H1 (cell line): ENCODE results near the gene CEP57. TPM values are rescaled to one million over a fixed set of nuclear protein-coding genes. Genes with fewer than 3 reads are reported as not detected.

Experiments
- CTCF ChIA-PET: fragments of 300-600 bp; sonication (Branson Sonifier 250); formaldehyde crosslinking; loops from one replicate; lab custom pipeline; 2021; ENCODE audit not compliant: partially characterized antibody; lab: Charles Lee
- POLR2A ChIA-PET: fragments of 300-600 bp; sonication (Branson Sonifier 250); formaldehyde crosslinking; loops from one replicate; lab custom pipeline; 2021; ENCODE audit warnings: inconsistent platforms; ENCODE audit not compliant: partially characterized antibody; lab: Charles Lee
- DNase-seq, 2 experiments: peaks; one replicate each; pipeline versions ENCODE4 v3.0.0 to v3.0.0-alpha.2; 2010 to 2022; ENCODE audit warnings: low spot score in 2 of 2, low read depth in 1 of 2, mixed read lengths in 1 of 2
- FAIRE-seq: peaks from 2 replicates; lab custom pipeline; 2011; peaks lifted over from hg19 to GRCh38; lab: Jason Lieb, UNC
- H2AFZ ChIP-seq: 2 replicates; pipeline ENCODE4 v1.8.1; 2012; ENCODE audit warnings: low read length, inconsistent platforms
- H2AK5ac ChIP-seq: 2 replicates; pipeline ENCODE4 v1.6.1; 2013; ENCODE audit warnings: low read depth, low read length
- H2BK120ac ChIP-seq: replicated peaks from 2 replicates; pipeline ENCODE3; 2013; ENCODE audit warnings: low read depth, low read length, inconsistent platforms
- H2BK12ac ChIP-seq: 2 replicates; pipeline ENCODE4 v1.6.1; 2013; ENCODE audit warnings: low read depth, low read length
- H2BK15ac ChIP-seq: 2 replicates; pipeline ENCODE4 v1.6.1; 2013; ENCODE audit warnings: low read length
- H2BK20ac ChIP-seq: 2 replicates; pipeline ENCODE4 v1.6.1; 2013; ENCODE audit warnings: low read length
- H2BK5ac ChIP-seq: 2 replicates; pipeline ENCODE4 v1.6.1; 2013; ENCODE audit warnings: low read depth, low read length
- H3K14ac ChIP-seq: 2 replicates; pipeline ENCODE4 v1.6.1; 2013; ENCODE audit warnings: inconsistent platforms; ENCODE audit not compliant: insufficient read length
- H3K18ac ChIP-seq: 2 replicates; pipeline ENCODE4 v1.6.1; 2013; ENCODE audit warnings: low read length; ENCODE audit errors: extremely low read depth
- H3K23ac ChIP-seq: 2 replicates; pipeline ENCODE4 v1.6.1; 2013; ENCODE audit warnings: inconsistent platforms; ENCODE audit not compliant: insufficient read length
- H3K23me2 ChIP-seq: 2 replicates; pipeline ENCODE4 v1.6.1; 2013; ENCODE audit warnings: low read depth, low read length
- H3K27ac ChIP-seq: 2 replicates; pipeline ENCODE4 v1.6.1; 2011; ENCODE audit warnings: low read depth, low read length, inconsistent platforms
- H3K27me3 ChIP-seq, 4 experiments: replicated peaks in 1 of 4; 1 replicate in 1 of 4; 2 replicates in 3 of 4; pipeline versions ENCODE4 v1.6.1 to v1.8.1; 2011 to 2013; ENCODE audit warnings: low read length in 3 of 4, mild to moderate bottlenecking in 3 of 4, inconsistent platforms in 2 of 4, mixed read lengths in 2 of 4, moderate library complexity in 1 of 4; ENCODE audit not compliant: control insufficient read depth in 3 of 4, insufficient read depth in 3 of 4; ENCODE audit errors: extremely low read depth in 1 of 4
- H3K36me3 ChIP-seq, 4 experiments: 2 replicates each; pipeline versions ENCODE4 v1.6.1 to v1.8.1; 2011 to 2013; ENCODE audit warnings: mild to moderate bottlenecking in 4 of 4, low read length in 3 of 4, moderate library complexity in 2 of 4, control low read depth in 1 of 4, inconsistent platforms in 1 of 4; ENCODE audit not compliant: insufficient read depth in 4 of 4, control insufficient read depth in 2 of 4
- H3K4ac ChIP-seq: replicated peaks from 2 replicates; pipeline ENCODE3; 2013; ENCODE audit warnings: low read length, low read depth, mixed read lengths, inconsistent platforms; ENCODE audit not compliant: insufficient read length
- H3K4me1 ChIP-seq, 4 experiments: replicated peaks in 1 of 4; 1 replicate in 1 of 4; 2 replicates in 3 of 4; pipeline versions ENCODE4 v1.6.1 to v1.8.1; 2011 to 2013; ENCODE audit warnings: low read length in 3 of 4, inconsistent platforms in 2 of 4, mixed read lengths in 1 of 4; ENCODE audit not compliant: insufficient read depth in 4 of 4, control insufficient read depth in 3 of 4
- H3K4me2 ChIP-seq, 2 experiments: 2 replicates each; pipeline versions ENCODE4 v1.6.1 to v1.8.1; 2011 to 2013; ENCODE audit warnings: low read depth in 2 of 2, low read length in 2 of 2, control low read depth in 1 of 2, inconsistent platforms in 1 of 2, mild to moderate bottlenecking in 1 of 2; ENCODE audit not compliant: insufficient read depth in 1 of 2
- H3K4me3 ChIP-seq, 4 experiments: fragments of 200-600, 300-600 bp in 1 of 4; sonication (generic), shearing (Covaris generic), sonication (Bioruptor Twin) in 1 of 4; 2 replicates each; pipeline versions ENCODE4 v1.5.1 to v1.8.1; 2011 to 2016; ENCODE audit warnings: low read length in 4 of 4, low read depth in 3 of 4, control low read depth in 2 of 4, inconsistent platforms in 2 of 4, mild to moderate bottlenecking in 2 of 4, mixed read lengths in 1 of 4, moderate library complexity in 1 of 4; ENCODE audit not compliant: insufficient read depth in 2 of 4; ENCODE audit errors: extremely low read depth in 1 of 4
- H3K56ac ChIP-seq: replicated peaks from 2 replicates; pipeline ENCODE3; 2013; ENCODE audit warnings: low read depth, mild to moderate bottlenecking, mixed read lengths, low read length, inconsistent platforms; ENCODE audit not compliant: insufficient read length
- H3K79me1 ChIP-seq: 2 replicates; pipeline ENCODE4 v1.6.1; 2013; ENCODE audit warnings: low read depth, low read length, control low read depth
- H3K79me2 ChIP-seq, 2 experiments: 2 replicates each; pipeline versions ENCODE4 v1.6.1 to v1.8.1; 2012 to 2013; ENCODE audit warnings: low read length in 2 of 2, mild to moderate bottlenecking in 2 of 2, inconsistent platforms in 1 of 2; ENCODE audit not compliant: insufficient read depth in 2 of 2, control insufficient read depth in 1 of 2
- H3K9ac ChIP-seq, 4 experiments: replicated peaks in 1 of 4; 1 replicate in 1 of 4; 2 replicates in 3 of 4; pipeline versions ENCODE4 v1.6.1 to v1.8.1; 2011 to 2013; ENCODE audit warnings: low read depth in 3 of 4, low read length in 3 of 4, control low read depth in 2 of 4, mild to moderate bottlenecking in 2 of 4, moderate library complexity in 2 of 4, inconsistent platforms in 1 of 4; ENCODE audit errors: extremely low read depth in 1 of 4
- H3K9me3 ChIP-seq, 2 experiments: 2 replicates each; pipeline versions ENCODE4 v1.6.1 to v1.8.1; 2012 to 2013; ENCODE audit warnings: mild to moderate bottlenecking in 2 of 2, moderate library complexity in 2 of 2, control low read depth in 1 of 2, inconsistent platforms in 1 of 2, low read depth in 1 of 2, low read length in 1 of 2, mixed read lengths in 1 of 2; ENCODE audit not compliant: insufficient read depth in 2 of 2
- H4K20me1 ChIP-seq, 2 experiments: replicated peaks in 1 of 2; 2 replicates each; pipeline versions ENCODE3 to v1.8.1; 2011 to 2013; ENCODE audit warnings: inconsistent platforms in 2 of 2, low read length in 2 of 2, mild to moderate bottlenecking in 1 of 2; ENCODE audit not compliant: insufficient read depth in 2 of 2, control insufficient read depth in 1 of 2
- H4K5ac ChIP-seq: 2 replicates; pipeline ENCODE4 v1.6.1; 2013; ENCODE audit warnings: low read length, low read depth, mixed read lengths, inconsistent platforms; ENCODE audit not compliant: insufficient read length
- H4K8ac ChIP-seq: 2 replicates; pipeline ENCODE4 v1.8.0; 2013; ENCODE audit warnings: mild to moderate bottlenecking, moderate library complexity, low read length, inconsistent platforms; ENCODE audit not compliant: insufficient read depth; ENCODE audit errors: extremely low read depth
- H4K91ac ChIP-seq: replicated peaks from 2 replicates; pipeline ENCODE3; 2013; ENCODE audit warnings: low read length, mixed read lengths, inconsistent platforms; ENCODE audit not compliant: insufficient read length
- BCL11A ChIP-seq, 2 experiments: IDR thresholded peaks; one replicate each; pipeline ENCODE4 v1.6.1; 2011; ENCODE audit warnings: low read depth in 2 of 2, low read length in 2 of 2, mild to moderate bottlenecking in 2 of 2
- CBX5 ChIP-seq: fragments of 300-800, 300-1000 bp; sonication (generic); IDR thresholded peaks from 2 replicates; pipeline ENCODE4 v1.7.1; 2016; ENCODE audit warnings: antibody characterized with exemption, low read length, low read depth
- CTCF ChIP-seq, 3 experiments: IDR thresholded peaks; 1 replicate in 2 of 3; 2 replicates in 1 of 3; pipeline versions ENCODE4 v1.5.1 to v1.6.1; 2011; ENCODE audit warnings: low read length in 3 of 3, mild to moderate bottlenecking in 3 of 3, inconsistent platforms in 2 of 3, low read depth in 1 of 3, moderate library complexity in 1 of 3; ENCODE audit not compliant: insufficient read depth in 1 of 3; ENCODE audit errors: control extremely low read depth in 1 of 3
- RBBP5 ChIP-seq: IDR thresholded peaks from 2 replicates; pipeline ENCODE4 v1.7.1; 2012; ENCODE audit warnings: low read depth, mild to moderate bottlenecking, inconsistent platforms, low read length, moderate library complexity, borderline replicate concordance
- SP4 ChIP-seq: IDR thresholded peaks from 2 replicates; pipeline ENCODE4 v1.6.1; 2012; ENCODE audit warnings: low read length, inconsistent platforms
- TEAD4 ChIP-seq: IDR thresholded peaks from 2 replicates; pipeline ENCODE4 v1.6.1; 2012; ENCODE audit warnings: low read depth, low read length, inconsistent platforms, mixed read lengths
- YY1 ChIP-seq: IDR thresholded peaks from 2 replicates; pipeline ENCODE4 v1.6.1; 2011; ENCODE audit warnings: low read depth, mild to moderate bottlenecking, low read length
- WGBS, 2 experiments: shearing (Covaris generic) in 1 of 2; methylation state at CpG; one replicate each; pipeline versions ENCODE4 v1.1.6 to v1.1.7; 2013 to 2015; ENCODE audit warnings: low lambda C conversion rate in 2 of 2, mixed read lengths in 2 of 2, inconsistent platforms in 1 of 2, low coverage in 1 of 2, missing lambda C conversion rate in 1 of 2; ENCODE audit not compliant: insufficient replicate concordance in 2 of 2, insufficient coverage in 1 of 2, insufficient read length in 1 of 2; ENCODE audit errors: extremely low coverage in 1 of 2, missing lambda C conversion rate in 1 of 2; 5-methylcytosine and 5-hydroxymethylcytosine counted together
- polyA plus RNA-seq, 7 experiments: library from polyadenylated mRNA; depleted of rRNA in 3 of 7; stranded (reverse) in 5 of 7; unstranded in 2 of 7; fragments of >200 nt in 5 of 7; fragments of 200-250 nt in 2 of 7; gene quantifications; 1 replicate in 5 of 7; 2 replicates in 1 of 7; 4 replicates in 1 of 7; pipeline versions ENCODE4 v1.2.1 to v1.2.3, GENCODE V29; 2011 to 2013; ENCODE audit warnings: missing spikeins in 2 of 7, mixed read lengths in 2 of 7
- total RNA-seq: library from RNA; stranded (reverse); fragmentation: NEBNext Ultra II Directional; extraction: Animal tissue kit (Norgen Biotek cat#: 25700); gene quantifications from 2 replicates; pipeline ENCODE4 v1.2.1, GENCODE V29; 2021

The CEP57 gene
- total and polyA plus RNA-seq, 2 of the 8 experiments (the other 6 are each of a cell fraction or from before 2014, with no cell fraction given), result 26.3 to 72.7 TPM

- CTCF ChIA-PET, result interaction anchor here (0.8 to 1.1 kb wide), 2 partner anchors 670 to 853 kb away, joined by 3 read pairs; no protein-coding TSS in a partner anchor
- H3K36me3 ChIP-seq, result peaks cover 2 to 76% (median 41%) of the 10 kb centered on the region in 4 experiments; a peak in 7 of 8 replicates
These were observed 39.4 kb downstream of the CEP57 start for GRCh38 chr11:95829580-95830259.

More at GRCh38 chr11:95829580-95830259, 39.4 kb downstream of the CEP57 start:
- Histone ChIP-seq H3K4ac (no peak overlapping the region), H3K79me1 (no peaks in the 10 kb centered on the region), H3K4me3 (no peak overlapping the region), H3K23me2 (no peaks in the 10 kb centered on the region), H2BK15ac (no peak overlapping the region), H4K8ac (no peak overlapping the region), H2BK120ac (no peak overlapping the region), H3K27me3 (no peaks in the 10 kb centered on the region), H3K4me1 (no peaks in the 10 kb centered on the region), H3K9me3 (no peaks in the 10 kb centered on the region), H3K79me2 (no peaks in the 10 kb centered on the region), H2AK5ac (no peak overlapping the region), H4K20me1 (no peaks in the 10 kb centered on the region), H3K14ac (no peak overlapping the region), H3K27ac (no peak overlapping the region), H2BK20ac (no peak overlapping the region), H2BK12ac (no peak overlapping the region), H4K5ac (no peak overlapping the region), H4K91ac (no peak overlapping the region), H3K56ac (no peak overlapping the region), H3K23ac (no peak overlapping the region), H3K18ac (no peak overlapping the region), H2BK5ac (no peak overlapping the region), H2AFZ (no peak overlapping the region), H3K9ac (no peak overlapping the region), H3K4me2 (no peak overlapping the region)
- 74% methylated on average over 1 of the region's 1 CpG; no CpG with 5 or more reads in 1 of the 2 experiments for WGBS, 2 experiments
- POLR2A ChIA-PET, result no interaction called here
- TF ChIP-seq SP4 (no peak), CBX5 (no peak), CTCF (IDR thresholded peaks at IDR 0.05; ENCODE audit: control extremely low read depth in 1 of 3, insufficient read depth in 1 of 3, low read depth in 1 of 3, low read length in 3 of 3) (no peak), YY1 (no peak), BCL11A (IDR thresholded peaks at IDR 0.05; ENCODE audit: low read depth in 2 of 2, low read length in 2 of 2) (no peak), TEAD4 (no peak), RBBP5 (no peak)
- DNase-seq (no peak), FAIRE-seq (no peak)
